GM12878 (cell line): ENCODE measurements around the gene ASAH2B. TPM values are rescaled to one million over a fixed set of nuclear protein-coding genes. Genes with fewer than 3 reads are reported as not detected.

Source experiments
- ATF2 ChIP-seq: IDR thresholded peaks from 2 replicates; pipeline ENCODE4 v1.6.1; 2012; ENCODE audit warnings: low read length, inconsistent platforms
- ATF3 ChIP-seq: IDR thresholded peaks from 2 replicates; pipeline ENCODE4 v1.6.1; 2011; ENCODE audit warnings: low read depth, mild to moderate bottlenecking, low read length, moderate library complexity, borderline replicate concordance; ENCODE audit errors: extremely low read depth
- CBFB ChIP-seq: IDR thresholded peaks from 2 replicates; pipeline ENCODE4 v1.6.1; 2016; ENCODE audit warnings: antibody characterized with exemption, low read depth
- CEBPZ ChIP-seq: fragments of 150-350 bp; IDR thresholded peaks from 2 replicates; pipeline ENCODE4 v1.6.1; 2016; ENCODE audit warnings: low read depth, low read length
- ESRRA ChIP-seq: IDR thresholded peaks from 2 replicates; pipeline ENCODE4 v1.6.1; 2012; ENCODE audit warnings: mild to moderate bottlenecking, low read length, improper control_type of control experiment
- ETV6 ChIP-seq, 2 experiments: fragments of 450-650 bp in 1 of 2; IDR thresholded peaks in 1 of 2; conservative IDR thresholded peaks in 1 of 2; 2 replicates each; pipeline ENCODE4 v1.6.1; 2014; ENCODE audit warnings: antibody characterized with exemption in 1 of 2, borderline replicate concordance in 1 of 2, low read depth in 1 of 2, mild to moderate bottlenecking in 1 of 2, moderate library complexity in 1 of 2
- FOS ChIP-seq: IDR thresholded peaks from 3 replicates; pipeline ENCODE4 v1.6.1; 2011; ENCODE audit warnings: borderline replicate concordance; ENCODE audit not compliant: insufficient read length; ENCODE audit errors: extremely low read depth
- IRF3 ChIP-seq: fragments of 450-650 bp; IDR thresholded peaks from 2 replicates; pipeline ENCODE4 v1.6.1; 2014; ENCODE audit warnings: mild to moderate bottlenecking
- JUNB ChIP-seq: IDR thresholded peaks from 2 replicates; pipeline ENCODE4 v1.6.1; 2016; ENCODE audit warnings: antibody characterized with exemption, mild to moderate bottlenecking
- MXI1 ChIP-seq: fragments of 150-350 bp; IDR thresholded peaks from 2 replicates; pipeline ENCODE4 v1.6.1; 2011; ENCODE audit warnings: low read depth, mild to moderate bottlenecking, inconsistent platforms, low read length, improper control_type of control experiment
- NFYA ChIP-seq: IDR thresholded peaks from 2 replicates; pipeline ENCODE4 v1.6.1; 2011; ENCODE audit warnings: low read depth, mild to moderate bottlenecking, low read length, improper control_type of control experiment, borderline replicate concordance
- NR2C1 ChIP-seq: fragments of 450-650 bp; IDR thresholded peaks from 2 replicates; pipeline ENCODE4 v1.6.1; 2017; ENCODE audit warnings: antibody characterized with exemption, mild to moderate bottlenecking, moderate library complexity
- RBBP5 ChIP-seq: fragments of 200-600 bp; sonication (generic); conservative IDR thresholded peaks from 2 replicates; pipeline ENCODE4 v1.6.1; 2016
- RCOR1 ChIP-seq: conservative IDR thresholded peaks from 2 replicates; pipeline ENCODE4 v1.6.1; 2012; ENCODE audit warnings: low read depth, low read length, improper control_type of control experiment
- TARDBP ChIP-seq: IDR thresholded peaks from 2 replicates; pipeline ENCODE4 v1.6.1; 2016; ENCODE audit warnings: borderline replicate concordance
- TCF3 ChIP-seq: IDR thresholded peaks from 2 replicates; pipeline ENCODE4 v1.6.1; 2012; ENCODE audit warnings: low read depth, mild to moderate bottlenecking, low read length, borderline replicate concordance; ENCODE audit not compliant: insufficient read depth
- YBX1 ChIP-seq: fragments of 450-650 bp; IDR thresholded peaks from 2 replicates; pipeline ENCODE4 v1.6.1; 2016; ENCODE audit warnings: antibody characterized with exemption
- polyA plus RNA-seq, 11 experiments: library from polyadenylated mRNA; depleted of rRNA in 4 of 11; unstranded in 6 of 11; stranded (reverse) in 5 of 11; fragments of >200 nt; fragmentation: Nextera tagmentation in 4 of 11; fragmentation: Illumina TruSeq in 1 of 11; extraction: Ambion mirVana in 4 of 11; extraction: Trizol in 1 of 11; gene quantifications; 1 replicate in 1 of 11; 2 replicates in 10 of 11; pipeline versions ENCODE4 v1.2.1 to v1.2.3, GENCODE V29; 2011 to 2016; ENCODE audit warnings: inconsistent platforms in 2 of 11, missing spikeins in 2 of 11, low read depth in 1 of 11
- total RNA-seq, 4 experiments: library from RNA; depleted of rRNA in 3 of 4; stranded (reverse); fragments of >200 nt in 3 of 4; fragmentation: Illumina TruSeq in 1 of 4; extraction: Trizol in 1 of 4; gene quantifications; 2 replicates each; pipeline versions ENCODE4 v1.2.1 to v1.2.3, GENCODE V29; 2013 to 2021
- TF ChIP-seq, protein P1 (sequence below): fragments of 150-350 bp; IDR thresholded peaks from 2 replicates; pipeline ENCODE4 v1.6.1; 2014; ENCODE audit warnings: mild to moderate bottlenecking, low read depth, low read length
- TF ChIP-seq, protein P2 (sequence below): IDR thresholded peaks from 2 replicates; pipeline ENCODE4 v1.6.1; 2012; ENCODE audit warnings: low read depth, low read length, improper control_type of control experiment

Gene ASAH2B
- total and polyA plus RNA-seq, 10 of the 15 experiments (the other 5 are each of a cell fraction or from before 2014, with no cell fraction given) = 1.6 to 5.4 (median 3.0) TPM

DNA sequence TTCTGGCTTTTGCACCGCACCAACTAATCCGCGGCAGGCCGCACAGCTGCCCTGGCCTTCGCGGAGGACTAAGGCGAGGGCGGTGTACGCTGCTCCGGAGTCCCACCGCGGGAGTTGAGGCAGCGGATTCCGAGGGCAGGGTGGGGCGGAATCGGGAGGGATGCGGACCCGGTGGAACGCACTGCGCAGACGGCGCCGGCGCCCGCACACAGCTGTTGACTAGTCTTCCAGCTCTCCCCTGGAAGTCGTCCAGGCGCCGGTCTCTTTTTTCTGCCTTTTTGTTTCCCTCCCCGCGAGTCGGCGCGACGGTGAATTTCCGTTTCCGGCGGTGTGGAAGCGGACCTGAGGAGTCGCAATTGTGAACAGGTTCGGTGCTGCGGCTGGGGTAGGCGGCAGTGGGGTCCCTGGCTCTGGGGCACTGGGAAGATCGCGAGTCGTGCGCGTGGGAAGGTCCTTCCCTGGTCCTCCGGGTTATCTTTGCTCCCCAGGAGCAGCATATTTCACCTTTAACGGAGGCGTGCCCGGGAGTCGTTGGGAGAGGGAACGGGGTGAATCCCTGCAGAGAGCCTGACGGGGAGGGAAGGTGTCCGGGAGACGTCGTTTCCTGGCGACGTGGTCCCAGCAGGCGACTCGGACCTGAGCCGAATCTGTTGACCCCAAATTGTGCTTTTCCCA lies at the start of gene ASAH2B (continued):
- peak in 1 of 2 experiments; percentile 66; a peak in 2 of 4 replicates for TF ChIP-seq ETV6 (conservative IDR thresholded peaks at IDR 0.05 in 1 of 2, IDR thresholded peaks at IDR 0.05 in 1 of 2; ENCODE audit: borderline replicate concordance in 1 of 2, low read depth in 1 of 2)
- TF ChIP-seq RCOR1 = no peak
- TF ChIP-seq RBBP5 = no peak
- TF ChIP-seq NFYA = no peak
- TF ChIP-seq, protein P1, sequence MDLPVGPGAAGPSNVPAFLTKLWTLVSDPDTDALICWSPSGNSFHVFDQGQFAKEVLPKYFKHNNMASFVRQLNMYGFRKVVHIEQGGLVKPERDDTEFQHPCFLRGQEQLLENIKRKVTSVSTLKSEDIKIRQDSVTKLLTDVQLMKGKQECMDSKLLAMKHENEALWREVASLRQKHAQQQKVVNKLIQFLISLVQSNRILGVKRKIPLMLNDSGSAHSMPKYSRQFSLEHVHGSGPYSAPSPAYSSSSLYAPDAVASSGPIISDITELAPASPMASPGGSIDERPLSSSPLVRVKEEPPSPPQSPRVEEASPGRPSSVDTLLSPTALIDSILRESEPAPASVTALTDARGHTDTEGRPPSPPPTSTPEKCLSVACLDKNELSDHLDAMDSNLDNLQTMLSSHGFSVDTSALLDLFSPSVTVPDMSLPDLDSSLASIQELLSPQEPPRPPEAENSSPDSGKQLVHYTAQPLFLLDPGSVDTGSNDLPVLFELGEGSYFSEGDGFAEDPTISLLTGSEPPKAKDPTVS = no peak
- TF ChIP-seq ATF2 = no peak
- no peak; the same call in 1 of the 2 replicates for TF ChIP-seq CBFB
- no peak for TF ChIP-seq IRF3
- TF ChIP-seq JUNB = no peak
- TF ChIP-seq FOS = no peak
- TF ChIP-seq YBX1 = no peak
- TF ChIP-seq MXI1 = no peak
- TF ChIP-seq, protein P2, sequence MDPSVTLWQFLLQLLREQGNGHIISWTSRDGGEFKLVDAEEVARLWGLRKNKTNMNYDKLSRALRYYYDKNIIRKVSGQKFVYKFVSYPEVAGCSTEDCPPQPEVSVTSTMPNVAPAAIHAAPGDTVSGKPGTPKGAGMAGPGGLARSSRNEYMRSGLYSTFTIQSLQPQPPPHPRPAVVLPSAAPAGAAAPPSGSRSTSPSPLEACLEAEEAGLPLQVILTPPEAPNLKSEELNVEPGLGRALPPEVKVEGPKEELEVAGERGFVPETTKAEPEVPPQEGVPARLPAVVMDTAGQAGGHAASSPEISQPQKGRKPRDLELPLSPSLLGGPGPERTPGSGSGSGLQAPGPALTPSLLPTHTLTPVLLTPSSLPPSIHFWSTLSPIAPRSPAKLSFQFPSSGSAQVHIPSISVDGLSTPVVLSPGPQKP = no peak
- TF ChIP-seq CEBPZ = no peak
- no peak for TF ChIP-seq NR2C1
- TF ChIP-seq TCF3 = 0 out of 2 replicates have a peak, but pooled peaks have one; percentile 27
- no peak for TF ChIP-seq ESRRA
- no peak for TF ChIP-seq ATF3
- no peak for TF ChIP-seq TARDBP
